ENCODE data around the gene SPG21.

SPG21 gene

GRCh38 chr15:64991536-64992135, 1.9 kb upstream of the SPG21 start:
- DNase-seq (ENCODE audit: low spot score) = no peak

DNA sequence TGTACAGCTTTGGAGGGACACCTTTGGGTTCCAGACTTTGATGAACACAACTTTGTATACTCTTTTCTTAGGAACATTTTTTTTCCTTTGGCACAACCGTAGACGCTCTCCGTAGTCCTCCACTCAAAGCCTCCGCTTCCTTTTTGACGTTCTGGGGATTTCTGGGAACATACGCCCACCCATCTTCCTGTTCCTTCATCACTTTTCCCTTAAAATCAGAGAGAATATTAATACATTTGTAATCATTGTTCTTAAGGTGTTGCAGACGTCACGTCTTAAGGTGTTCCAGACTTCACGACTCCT, 405 bp upstream of the SPG21 start:
- DNase-seq (ENCODE audit: low spot score) = no peak

- DNase-seq (ENCODE audit: low spot score) = no peak
Observed at GRCh38 chr15:64987136-64987535, 2.6 kb downstream of the SPG21 start.

DNA sequence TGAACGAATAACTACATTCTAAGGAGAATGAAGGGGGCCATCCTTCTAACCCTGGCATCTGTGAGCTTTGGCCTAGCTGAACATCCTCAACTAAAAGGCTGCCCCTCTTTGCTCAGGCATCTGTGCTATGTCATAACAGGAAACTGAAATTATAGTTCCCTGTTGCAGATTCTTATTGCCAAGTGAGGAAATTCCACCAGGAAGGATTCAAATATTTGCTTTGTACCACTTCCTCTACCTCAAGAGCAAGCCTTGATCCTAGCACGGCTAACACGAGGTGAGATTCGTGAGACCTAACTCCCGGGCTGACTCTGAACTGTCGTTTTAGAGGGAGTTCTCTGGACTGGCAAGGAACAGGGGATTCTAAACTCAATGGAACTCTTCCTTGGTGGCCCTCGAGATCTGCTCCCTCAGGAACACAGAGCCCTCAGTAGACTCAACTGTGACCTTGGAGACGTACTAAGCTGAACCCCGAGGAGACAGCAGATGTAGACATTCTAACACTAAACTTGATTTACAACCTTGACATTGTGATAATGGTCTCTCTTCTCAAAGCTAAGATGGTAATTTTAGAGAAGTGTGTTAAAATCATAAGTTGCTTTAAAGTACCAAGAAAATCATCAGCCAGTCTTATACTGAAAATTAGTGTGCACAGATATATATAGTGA, 4.2 kb downstream of the SPG21 start:
- DNase-seq (ENCODE audit: low spot score) = no peak

DNA sequence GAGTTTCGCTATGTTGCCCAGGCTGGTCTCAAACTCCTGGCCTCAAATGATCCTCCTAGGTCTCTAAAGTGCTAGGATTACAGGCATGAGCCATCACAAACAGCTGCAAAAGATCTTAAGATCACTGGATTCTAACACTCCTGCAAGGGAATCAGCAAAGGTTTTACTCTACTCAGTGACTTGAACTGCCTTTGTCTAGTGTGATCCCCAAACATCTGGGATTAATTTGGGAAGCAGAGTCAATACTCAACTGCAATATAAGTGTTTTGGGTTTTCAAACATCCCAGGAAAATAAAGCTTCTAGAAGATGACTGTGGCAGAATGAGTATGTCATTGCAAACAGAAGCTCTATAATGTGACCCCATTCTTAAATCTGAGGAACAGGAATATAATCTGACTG, 7.2 kb downstream of the SPG21 start:
- DNase-seq (ENCODE audit: low spot score) = no peak

DNA sequence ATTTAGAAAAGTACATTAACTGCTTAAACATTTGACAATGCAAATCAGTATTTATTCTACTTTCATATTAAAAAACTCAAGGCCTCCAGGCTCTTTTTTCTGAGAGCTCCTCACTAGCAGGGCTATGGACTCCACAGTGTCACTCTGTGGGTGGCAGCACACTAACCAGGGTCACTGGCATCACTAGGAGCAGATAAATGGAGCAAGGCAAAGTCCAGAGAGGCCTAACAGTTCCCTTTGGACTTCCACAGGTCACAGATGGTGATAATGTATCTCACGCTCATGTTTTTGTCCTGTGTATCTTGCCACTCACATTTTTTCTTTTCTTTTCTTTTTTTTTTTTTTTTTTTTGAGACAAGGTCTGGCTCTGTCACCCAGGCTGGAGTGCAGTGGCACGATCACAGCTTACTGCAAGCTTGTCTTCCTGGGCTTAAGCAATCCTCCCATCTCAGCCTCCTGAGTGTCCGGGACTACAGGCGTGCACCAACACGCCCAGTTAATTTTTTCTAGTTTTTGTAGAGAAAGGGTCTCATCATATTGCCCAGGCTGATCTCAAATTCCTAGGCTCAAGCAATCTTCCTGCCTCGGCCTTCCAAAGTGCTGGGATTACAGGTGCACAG, 7.8 kb downstream of the SPG21 start:
- DNase-seq (ENCODE audit: low spot score) = no peak

DNA sequence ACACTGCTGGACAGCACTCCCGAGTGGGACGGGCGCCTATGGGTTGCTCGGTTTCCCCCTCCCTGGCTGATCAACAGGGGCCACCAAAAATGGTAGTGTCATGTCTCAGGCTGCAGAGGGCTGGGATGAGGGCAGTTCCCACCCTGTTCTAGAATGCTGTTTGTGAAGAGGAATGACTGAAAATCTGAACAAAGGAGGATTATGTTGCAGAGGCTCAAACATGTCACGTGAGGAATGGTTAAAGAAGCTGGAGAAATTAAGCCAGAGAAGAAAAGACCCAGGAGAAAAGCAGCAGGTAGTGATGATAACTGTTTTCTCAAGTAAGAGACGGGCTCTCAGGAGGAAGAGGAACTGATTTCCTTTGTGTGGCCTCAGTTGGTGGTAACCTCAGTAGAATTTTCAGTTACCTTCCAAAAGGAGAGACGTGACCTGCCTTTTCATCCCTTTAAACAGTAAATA, 10.4 kb downstream of the SPG21 start:
- DNase-seq (ENCODE audit: low spot score) = no peak

DNA sequence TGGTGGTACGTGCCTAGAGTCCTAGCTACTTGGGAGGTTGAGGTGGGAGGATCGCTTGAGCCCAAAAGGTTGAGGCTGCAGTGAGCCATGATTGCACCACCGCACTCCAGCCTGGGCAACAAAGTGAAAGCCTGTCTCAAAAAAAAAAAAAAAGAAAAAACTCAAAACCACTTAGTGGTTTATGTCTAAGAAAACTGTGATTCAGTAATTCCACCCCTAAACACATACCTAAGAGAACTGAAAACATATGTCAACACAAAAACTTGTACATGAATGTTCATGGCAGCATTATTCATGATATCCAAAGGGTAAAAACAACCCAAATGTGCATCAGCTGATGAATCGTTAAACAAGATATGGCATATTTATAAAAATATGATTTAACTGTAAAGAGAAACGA, 14.3 kb downstream of the SPG21 start:
- DNase-seq (ENCODE audit: low spot score) = no peak

- no peak for DNase-seq (ENCODE audit: low spot score)
Observed at GRCh38 chr15:64970698-64971097, 19.0 kb downstream of the SPG21 start.

DNA sequence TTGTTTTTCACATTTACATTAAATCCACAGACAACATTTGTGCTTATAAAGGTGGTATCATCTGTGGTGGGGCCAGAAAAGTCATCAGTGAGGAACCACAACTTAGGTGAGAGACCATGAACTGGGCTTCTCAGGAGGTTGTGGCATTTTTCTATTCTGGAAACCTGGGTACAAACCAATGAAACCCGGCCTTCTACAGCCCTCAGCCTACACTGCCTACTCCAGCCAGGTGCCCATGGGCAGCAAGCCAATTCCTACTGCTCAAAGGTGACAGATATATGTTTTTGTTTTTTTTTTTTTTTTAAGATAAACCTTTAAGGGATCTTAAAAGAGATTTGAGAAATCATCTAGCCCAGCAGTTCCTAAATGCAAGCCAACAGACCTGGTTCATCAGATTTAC, 20.3 kb downstream of the SPG21 start:
- DNase-seq (ENCODE audit: low spot score) = no peak

DNA sequence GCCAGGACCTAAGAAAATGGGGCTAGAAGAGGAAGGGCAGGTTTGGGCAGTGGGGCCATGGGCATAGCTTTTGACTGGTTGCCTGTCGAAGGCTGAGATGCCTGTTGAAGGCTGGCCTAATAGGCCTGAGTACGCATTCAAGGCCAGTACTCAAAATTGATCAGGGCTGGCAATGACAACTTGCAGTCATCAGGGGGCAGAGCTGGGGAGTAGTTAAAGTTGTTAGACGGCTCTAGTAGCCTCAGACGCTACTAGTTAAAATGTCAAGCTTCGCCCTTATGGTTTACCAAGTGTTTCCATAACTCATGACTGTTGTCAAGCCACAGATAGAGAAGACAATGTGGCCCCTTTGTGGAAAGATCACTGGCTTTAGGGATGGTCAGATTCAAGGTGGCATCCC, 28.7 kb downstream of the SPG21 start:
- DNase-seq (ENCODE audit: low spot score) = no peak

DNA sequence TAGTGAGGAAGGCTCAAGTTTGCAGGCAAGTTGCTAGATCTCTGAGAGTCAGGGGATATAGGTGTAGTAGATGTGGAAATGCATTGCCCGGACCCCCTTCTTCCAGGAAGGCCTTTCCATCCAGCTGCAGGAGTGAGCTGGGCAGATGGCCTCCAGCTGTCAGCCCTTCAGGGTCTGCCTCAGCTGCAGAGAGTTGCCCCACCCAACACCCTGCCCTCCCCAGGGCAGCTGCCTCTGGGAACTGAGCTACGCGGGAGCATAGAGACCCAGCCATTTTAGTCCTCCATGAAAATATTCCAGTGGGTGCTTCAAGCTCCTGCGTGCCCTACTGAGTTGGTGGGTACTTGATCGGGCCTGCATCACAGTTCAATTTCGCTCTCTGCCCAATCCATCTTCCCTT, 29.6 kb downstream of the SPG21 start:
- no peak for DNase-seq (ENCODE audit: low spot score)

- no peak for DNase-seq (ENCODE audit: low spot score)
Observed at GRCh38 chr15:64959128-64959527, 30.6 kb downstream of the SPG21 start.

DNA sequence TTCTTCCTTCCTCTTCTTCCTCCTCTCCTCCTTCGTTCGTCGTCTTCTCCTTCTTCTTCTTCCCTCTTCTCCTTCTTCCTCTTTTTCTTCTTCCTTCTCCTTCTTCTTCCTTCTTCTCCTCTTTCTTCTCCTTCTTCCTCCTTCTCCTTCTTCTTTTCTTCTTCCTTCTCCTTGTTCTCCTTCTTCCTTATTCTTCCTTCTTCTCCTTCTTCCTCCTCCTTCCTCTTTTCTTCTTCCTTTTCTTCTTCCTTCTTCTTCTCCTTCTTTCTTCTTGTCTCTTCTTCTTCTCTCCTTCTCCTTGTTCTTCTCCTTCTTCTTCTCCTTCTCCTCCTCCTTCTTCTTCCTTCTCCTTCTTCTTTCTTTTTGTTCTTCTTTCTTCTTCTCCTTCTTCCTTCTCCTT, 35.3 kb downstream of the SPG21 start:
- DNase-seq (ENCODE audit: low spot score) = no peak

GRCh38 chr15:64951777-64952418, 37.8 kb downstream of the SPG21 start:
- DNase-seq (ENCODE audit: low spot score) = no peak

- no peak for DNase-seq (ENCODE audit: low spot score)
Observed at GRCh38 chr15:64950888-64951287, 38.8 kb downstream of the SPG21 start.

DNA sequence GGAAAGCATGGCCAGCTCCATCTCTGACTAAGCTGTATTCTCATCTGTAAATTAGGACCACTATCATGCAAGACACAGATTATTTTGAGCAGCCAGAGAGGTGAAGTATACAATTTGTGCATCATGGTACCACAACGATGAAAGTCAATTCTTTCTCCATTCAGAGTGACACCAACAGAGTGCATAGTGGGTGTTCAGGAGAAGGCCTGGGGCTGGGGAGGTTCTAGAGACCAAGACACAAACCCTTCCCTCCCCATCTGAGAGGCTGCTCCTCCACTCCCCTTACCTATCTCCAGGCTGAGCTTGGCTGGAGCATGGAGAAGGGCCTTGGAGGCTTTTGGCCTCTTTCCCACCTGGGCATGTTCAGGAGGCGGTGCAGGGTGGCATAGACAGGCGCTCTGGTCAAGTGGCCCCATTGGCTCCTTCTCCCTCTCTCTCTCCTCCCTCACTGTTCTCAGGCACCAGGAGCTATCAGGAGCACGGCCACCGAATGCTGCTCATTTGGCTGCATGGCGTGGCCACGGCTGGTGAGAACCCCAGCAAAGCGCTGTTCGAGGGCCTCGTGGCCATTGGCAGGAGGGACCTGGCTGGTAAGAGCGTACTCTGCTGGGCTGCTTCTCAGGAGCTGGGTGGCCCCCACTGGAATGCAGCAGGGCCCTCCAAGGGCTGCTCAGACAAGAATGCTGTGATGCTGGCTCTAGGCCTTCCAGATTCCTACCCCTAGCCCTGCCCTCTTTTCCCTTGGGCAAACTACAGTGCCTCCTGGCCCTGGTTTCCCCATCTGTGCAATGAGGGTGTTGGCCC, 40.1 kb downstream of the SPG21 start:
- no peak for DNase-seq (ENCODE audit: low spot score)

DNA sequence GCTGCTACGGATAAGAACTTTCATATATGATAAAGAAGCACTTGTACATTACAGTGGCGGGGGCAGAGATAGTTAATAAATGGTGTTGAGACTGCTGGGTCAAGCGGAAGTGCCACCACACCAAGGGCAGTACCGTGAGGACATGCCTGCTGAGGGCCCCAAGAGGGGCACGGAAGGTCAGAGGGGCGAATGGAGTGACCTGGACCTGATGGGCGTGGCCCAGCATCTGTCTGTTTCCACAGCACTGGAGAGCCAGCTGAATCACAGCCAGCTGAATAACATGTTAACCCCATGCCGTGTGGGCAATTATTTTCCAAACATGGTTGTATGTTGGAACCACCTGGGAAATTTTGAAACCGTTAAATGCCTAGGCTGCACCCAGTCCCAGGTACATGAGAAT, 40.8 kb downstream of the SPG21 start:
- DNase-seq (ENCODE audit: low spot score) = no peak

- DNase-seq (ENCODE audit: low spot score) = no peak
Observed at GRCh38 chr15:64947211-64947610, 42.5 kb downstream of the SPG21 start.

DNA sequence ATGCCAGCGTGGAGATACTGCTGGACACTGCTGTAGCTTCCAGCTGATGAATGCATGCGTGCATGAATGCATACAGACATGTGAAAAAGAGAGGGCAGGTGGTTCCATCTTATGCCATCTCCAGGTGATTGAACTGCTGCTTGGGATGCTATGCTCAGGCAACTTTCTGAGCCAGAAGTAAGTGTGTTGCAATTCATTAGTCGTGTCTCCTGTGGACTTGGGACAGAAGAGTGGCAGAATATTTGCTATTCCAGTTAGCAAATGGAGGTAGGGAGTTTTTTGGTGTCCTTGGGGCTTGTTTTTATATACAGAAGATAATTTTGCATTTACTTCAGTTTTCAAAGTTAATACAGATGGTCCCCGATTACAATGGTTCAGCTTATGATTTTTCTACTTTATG, 44.8 kb downstream of the SPG21 start:
- no peak for DNase-seq (ENCODE audit: low spot score)

- DNase-seq (ENCODE audit: low spot score) = no peak
Observed at GRCh38 chr15:64943512-64944225, 46.0 kb downstream of the SPG21 start.

GRCh38 chr15:64942356-64942755, 47.4 kb downstream of the SPG21 start:
- DNase-seq (ENCODE audit: low spot score) = no peak

All from hematopoietic multipotent progenitor cell treated with erythropoietin and hydrocortisone succinate and interleukin-3 and kit ligand, for 17 days (in vitro differentiated cells).